NK-92 (cell line): ENCODE data around the gene CTSK.
"Not testable (repeated sequence)": the region's sequence is repeated elsewhere in the genome, so short reads cannot be mapped to it uniquely, and the experiment has no call there.

Experiments used
- DNase-seq: peaks from one replicate; lab custom pipeline; 2025; ENCODE audit not compliant: unreplicated experiment; lab: John Stamatoyannopoulos, UW

Gene CTSK

DNA sequence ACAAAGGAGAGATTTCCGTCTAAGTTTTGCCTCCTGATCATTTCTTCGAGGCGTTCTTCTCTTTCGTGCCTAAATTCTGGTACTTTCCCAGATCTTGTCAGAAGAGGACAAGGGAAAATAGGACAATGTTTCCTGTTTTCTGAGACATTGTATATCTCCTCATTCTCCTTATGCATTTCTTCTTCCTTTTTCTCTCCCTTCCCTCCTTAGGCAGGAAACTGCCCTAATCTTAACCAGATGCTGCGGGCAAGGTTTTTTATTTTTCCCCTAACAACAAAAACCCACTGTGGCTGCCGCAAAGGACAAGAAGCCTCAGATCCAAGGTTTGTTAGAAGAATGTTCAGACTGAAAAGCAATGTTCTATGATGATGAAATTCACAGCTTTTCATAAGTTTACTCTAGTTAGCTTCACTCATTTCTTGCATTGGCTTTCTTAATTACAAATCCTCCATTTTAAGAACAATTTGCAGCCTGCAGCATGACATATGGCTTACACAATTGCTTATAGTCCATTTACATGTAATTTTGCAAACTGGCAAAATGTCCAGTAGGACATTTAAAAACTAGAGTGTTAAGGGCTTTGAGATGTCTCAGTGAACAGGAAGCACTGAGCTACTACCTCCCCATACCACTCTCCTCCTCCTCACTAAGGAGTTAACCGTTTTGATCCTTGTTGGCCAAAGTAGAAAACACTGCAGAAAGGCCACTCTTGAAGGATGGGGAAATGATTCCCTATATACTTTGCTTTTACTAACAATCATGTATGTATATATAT lies 624 bp downstream of the CTSK start:
- DNase-seq, result no peak

DNA sequence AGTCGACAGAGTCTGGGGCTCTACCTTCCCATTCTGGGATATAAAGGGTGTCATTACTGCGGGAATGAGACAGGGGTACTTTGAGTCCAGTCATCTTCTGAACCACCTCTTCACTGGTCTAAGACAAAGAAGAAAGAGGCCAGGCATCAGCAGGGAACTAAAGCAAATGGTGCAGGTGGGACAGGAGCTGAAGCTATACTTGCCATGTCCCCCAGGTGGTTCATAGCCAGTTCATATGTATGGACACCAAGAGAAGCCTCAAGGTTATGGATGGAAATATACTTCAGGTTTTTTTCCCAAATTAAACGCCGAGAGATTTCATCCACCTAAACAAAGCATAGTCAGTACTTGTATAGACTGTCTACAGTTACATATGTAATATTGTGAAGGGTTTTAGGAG lies 2.2 kb downstream of the CTSK start:
- no peak for DNase-seq

DNA sequence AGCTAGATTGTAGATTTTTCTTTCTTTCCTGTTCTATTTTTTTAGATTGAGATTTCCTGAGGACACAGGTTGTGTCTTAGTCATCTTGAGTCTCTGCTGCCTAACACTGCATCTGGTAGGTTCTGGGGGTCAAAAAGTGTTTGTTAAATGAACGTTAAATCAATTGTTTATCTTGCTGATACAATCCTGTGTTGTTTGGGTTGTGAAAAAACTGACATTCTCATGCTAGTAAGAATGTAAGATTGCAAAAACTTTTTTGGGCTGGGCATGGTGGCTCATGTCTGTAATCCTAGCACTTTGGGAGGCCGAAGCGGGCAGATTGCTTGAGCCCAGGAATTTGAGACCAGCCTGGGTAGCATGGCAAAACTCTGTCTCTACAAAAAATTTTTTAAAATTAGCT lies 3.4 kb downstream of the CTSK start:
- DNase-seq, result no peak

DNA sequence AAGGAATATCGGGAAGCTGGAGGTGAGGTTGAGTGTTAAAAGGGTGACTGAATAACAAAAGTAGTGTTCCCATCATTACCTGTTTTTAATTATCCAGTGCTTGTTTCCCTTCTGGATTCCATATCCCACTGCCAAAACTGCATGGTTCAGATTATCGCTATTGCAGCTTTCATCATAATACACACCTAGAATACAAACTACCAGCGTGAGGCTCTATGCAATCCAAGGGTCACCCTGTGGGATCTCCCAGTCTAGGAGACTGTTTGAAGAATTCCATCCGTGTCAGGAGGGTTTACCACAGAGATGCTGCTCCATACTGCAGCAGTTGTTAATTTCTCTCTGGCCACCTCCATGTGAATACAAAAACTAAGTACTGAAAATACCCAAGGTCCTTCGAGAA lies 9.0 kb downstream of the CTSK start:
- no peak for DNase-seq

DNA sequence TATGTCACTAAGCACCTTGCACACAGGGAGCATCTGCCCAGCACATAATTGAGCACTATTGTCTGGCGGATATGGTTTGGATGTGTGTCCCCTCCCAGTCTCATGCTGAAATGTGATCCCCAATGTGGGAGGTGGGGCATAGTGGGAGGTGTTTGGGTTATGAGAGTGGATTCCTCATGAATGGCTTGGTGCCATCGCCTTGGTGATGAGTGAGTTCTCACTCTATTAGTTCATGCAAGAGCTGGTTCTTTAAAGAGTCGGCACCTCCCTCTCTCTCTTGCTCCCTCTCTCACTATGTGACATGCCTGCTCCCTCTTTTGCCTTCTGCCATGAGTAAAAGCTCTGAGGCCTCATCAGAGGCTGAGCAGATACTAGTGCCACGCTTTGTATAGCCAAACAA lies 9.5 kb downstream of the CTSK start:
- no peak for DNase-seq

DNA sequence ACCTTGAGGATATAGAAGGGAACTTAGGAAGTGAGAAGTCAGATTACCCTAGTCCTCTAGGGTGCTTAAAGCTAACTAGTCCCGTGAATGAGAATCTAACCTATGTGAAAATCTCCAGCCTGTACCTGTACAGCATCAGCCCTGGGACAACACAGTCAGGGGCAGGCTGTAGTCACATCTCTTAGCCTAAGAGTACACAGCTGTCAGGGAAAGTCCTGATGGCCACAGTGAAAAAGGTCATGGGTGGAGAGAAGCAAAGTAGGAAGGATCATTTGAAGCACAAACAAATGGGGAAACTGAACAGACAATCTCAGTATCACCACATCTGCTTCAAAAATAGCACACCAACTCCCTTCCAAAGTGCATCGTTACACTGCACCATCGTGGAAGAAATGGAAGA lies 11.7 kb downstream of the CTSK start:
- no peak for DNase-seq

DNA sequence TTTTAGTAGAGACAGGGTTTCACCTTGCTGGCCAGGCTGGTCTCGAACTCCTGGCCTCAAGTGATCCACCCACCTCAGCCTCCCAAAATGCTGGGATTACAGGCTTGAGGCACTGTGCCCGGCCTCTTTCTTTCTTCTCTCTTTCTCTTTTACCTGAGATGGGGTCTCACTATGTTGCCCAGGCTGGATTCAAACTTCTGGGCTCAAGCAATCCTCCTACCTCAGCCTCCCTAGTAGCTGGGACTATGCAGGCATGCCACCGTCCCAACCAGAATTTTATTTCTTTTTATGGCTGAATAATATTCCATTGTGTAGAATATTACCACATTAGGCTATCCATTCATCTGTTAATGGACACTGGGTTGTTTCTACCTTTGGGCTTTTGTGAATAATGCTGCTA lies 14.3 kb downstream of the CTSK start:
- not testable (repeated sequence) for DNase-seq

DNA sequence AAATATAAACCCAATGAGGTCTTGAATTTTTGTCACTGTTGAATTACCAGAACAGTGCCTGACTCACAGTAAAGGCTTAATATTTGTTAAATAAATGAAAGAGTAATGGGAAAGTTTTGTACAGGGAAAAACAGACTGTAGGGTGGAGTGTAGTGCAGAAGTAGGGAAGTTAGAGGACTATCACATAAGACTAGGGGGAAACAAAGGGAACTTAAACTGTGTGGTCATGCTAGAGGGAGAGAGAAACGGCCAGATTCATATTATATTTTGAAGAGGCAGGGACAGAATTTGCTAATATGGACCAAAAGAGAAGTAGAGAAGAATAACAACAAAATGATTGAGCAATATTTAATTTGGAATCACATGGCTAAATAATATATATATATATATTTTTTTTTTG lies 14.8 kb downstream of the CTSK start:
- no peak for DNase-seq

DNA sequence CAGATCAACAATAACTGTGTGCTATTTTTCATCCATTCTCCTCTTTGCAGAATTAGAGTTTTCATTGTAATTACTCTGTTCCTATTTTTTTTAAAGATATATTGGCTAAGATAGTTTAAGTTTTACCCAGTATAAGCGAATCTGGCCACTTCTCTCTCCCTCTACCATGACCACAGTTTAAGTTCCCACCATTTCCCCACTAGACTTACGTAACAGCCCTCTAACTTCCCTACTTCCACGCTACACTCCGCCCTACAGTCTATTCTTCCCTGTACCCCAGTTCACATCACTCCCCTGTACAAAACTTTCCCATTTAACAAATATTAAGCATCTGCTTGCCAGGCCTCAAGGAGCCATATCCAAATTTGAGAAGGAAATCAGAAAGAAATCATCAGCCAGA lies 16.5 kb downstream of the CTSK start:
- no peak for DNase-seq

DNA sequence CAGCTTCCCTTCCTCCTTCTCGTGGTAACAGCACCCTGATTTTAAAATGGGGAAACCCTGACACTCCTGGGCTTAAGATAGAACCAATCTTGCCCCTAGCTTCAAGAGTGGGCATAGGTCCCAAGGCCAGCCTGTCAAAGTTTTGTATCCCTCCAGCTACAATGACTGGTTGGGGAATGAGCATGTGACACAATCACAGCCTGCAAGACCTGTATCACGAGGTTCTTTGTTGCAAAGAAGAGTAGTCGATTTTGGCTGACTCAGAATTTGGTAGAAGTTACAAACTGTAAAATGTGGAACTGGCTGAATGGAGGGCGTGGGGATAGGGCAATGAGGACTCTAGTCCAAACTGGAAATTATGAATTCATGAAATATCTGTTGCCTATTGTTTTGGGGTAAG lies 18.7 kb downstream of the CTSK start:
- DNase-seq, result no peak

DNA sequence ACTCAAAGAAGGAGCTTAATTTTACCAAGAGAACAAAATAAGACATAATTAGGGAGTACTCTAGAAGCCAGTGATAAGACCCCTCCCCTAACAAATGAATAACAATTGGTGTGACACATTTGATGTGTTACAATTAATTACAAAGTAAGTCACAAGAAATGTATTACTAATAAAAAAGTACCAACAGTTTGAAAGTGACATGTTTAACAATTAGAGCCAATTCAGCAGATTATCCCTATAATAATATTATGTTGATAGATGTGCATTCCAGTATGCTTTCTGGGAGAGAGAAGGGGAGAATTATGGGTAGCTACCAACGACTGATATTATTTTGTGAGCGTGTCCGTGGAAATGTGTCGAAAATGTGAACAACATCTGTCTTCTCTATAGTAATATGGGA lies 19.1 kb downstream of the CTSK start:
- no peak for DNase-seq

DNA sequence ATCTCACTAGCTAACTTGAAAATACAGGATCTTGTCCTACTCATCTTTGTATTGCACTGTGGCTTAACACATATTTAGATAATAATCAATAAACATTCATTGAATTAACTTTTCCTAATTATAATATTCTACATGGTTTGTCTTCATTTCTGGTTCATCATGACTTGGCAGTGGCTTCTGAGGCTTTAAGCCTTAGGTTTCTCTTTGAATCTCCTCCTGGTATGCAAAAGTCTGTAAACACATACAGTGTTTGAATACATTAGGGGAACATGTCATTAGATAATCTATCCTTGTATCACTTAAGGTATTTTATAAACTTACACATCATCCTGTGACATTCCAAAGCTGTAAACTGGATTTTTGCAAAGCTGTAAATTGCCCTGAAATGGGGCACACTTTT lies 20.6 kb downstream of the CTSK start:
- no peak for DNase-seq

DNA sequence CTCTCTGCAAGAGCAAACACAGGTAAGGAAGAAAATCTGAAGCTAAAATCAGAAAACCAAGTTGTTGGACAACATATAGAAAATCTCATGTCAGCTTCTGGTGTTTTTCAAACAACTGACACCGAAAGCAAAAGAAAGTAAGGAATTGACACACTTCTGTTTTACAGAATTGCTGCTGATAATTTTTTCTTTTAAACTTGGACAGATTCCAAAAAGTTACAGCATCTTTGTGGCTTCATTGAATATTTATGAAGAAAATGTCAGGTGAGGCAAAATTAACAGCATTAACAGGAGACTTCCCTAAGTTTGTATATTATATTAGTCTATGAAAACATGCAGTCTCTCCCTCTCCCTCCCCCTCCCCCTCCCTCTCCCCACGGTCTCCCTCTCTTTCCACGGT lies 27.6 kb downstream of the CTSK start:
- DNase-seq, result no peak

DNA sequence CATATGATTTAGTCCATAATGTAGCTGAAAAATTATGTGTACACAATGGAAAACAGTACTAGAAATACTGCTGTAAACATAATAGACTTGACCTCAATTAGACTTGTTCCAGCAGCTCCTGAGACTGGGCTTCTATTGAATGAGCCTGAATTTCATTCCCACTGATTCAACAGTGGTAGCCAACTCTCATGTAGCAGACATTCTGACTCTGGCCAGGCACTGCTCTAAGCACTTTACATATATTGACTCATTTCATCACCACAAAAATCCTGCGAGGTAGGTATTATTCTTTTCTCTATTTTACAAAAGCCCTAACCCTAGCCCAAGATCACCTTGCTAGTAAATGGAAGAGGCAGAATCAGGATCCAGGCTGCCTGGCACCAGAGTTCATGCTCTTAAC lies 29.7 kb downstream of the CTSK start:
- no peak for DNase-seq

DNA sequence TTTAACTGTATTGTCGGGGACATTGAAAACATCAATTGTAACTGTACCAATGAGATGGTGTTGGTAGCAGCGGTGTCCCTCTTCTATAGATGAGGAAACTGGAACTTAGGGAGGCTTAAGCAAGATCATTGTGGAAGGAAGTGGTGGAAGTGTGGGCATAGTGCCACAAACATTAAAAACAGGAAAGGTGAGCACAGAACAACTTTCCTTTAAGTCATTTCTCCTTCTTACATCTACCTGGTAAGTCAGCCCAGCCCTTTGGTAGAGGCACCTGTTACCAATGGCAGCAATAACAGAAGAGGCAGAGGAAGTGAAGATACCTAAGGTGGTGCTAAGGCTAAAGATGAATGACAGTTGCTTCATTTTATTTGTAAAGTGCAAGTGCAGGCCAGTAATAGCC lies 30.5 kb downstream of the CTSK start:
- DNase-seq, result no peak

DNA sequence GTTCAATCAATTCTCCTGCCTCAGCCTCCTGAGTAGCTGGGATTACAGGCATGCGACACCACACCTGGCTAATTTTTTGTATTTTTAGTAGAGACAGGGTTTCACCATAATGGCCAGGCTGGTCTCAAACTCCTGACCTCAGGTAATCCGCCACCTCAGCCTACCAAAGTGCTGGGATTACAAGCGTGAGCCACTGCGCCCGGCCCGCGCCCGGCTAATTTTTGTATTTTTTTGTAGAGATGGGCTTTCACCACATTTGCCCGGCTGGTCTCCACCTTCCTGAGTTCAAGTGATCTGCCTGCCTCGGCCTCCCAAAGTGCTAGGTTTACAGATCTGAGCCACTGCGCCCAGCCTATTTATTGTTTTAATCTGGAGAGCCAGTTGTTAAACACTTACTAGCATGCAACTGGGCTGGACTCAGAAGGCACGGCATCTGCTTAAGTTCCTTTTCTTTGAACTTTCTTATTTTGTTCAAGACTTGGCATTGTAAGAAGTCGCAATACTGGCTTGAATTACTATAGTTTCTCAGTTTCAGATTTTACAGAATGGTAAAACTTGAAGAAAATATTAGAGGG lies 32.0 kb downstream of the CTSK start:
- not testable (repeated sequence) for DNase-seq

DNA sequence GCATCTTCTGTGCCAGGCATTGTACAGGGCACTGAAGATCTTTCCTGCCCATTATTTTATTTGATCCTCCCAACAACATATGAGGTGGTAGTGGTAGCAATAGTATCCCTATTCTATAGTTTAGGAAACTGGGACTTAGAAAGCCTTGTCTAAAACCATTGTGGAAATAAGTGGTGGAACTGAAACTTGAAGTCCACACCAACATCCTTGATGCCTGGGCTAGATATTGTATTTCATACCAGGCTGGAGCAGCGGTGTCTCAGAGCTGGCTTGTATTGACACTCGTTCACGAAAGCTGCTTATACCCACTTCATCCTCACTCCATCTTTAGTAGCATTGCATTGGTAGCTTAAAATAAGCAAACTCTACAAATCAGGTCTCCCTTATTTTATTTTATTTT lies 32.8 kb downstream of the CTSK start:
- DNase-seq, result no peak

DNA sequence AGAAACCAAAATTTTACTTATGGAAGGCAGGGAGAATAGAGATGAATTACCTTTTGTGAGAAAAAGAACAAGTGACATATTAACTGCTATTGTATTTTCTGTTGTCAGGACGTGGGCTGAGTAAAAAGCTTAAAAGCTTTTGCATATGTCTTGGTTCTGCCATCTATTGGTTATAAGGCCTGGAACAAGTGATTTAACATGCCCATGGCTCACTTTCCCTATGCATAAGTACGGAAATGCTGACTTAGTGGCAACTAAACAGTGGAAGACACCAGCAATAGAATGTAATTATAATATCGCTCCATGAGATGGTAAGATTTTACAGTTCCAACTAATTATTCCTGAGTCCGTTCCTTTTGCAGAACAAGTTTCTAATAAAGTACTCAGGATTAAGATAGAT lies 35.7 kb downstream of the CTSK start:
- no peak for DNase-seq

DNA sequence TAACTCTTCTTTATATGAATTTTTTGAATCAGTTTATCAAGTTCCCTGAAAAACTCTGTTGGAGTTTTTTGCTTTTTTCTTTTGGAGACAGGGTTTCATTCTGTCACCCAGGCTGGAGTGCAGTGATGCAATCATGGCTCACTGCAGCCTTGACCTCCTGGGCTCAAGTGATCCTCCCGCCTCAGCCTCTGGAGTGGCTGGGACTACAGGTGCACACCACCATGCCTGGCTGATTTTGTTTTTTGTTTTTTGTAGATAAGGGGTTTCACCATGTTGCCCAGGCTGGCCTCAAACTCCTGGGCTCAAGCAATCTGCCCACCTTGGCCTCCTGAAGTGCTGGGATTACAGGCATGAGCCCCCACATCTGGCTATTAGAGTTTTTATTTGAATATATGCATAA lies 40.4 kb downstream of the CTSK start:
- DNase-seq, result not testable (repeated sequence)

DNA sequence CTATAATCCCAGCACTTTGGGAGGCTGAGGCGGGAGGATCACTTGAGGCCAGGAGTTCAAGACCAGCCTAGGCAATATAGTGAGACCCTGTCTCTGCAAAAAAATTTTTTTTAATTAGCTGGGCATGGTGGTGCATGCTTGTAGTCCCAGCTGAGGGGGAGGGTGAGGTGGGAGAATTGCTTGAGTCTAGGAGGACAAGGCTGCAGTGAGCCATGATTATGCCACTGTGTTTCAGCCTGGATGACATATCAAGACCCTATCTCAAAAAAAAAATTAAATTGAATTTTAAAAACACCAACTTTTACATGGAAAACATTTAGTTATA lies 42.1 kb downstream of the CTSK start:
- not testable (repeated sequence) for DNase-seq

DNA sequence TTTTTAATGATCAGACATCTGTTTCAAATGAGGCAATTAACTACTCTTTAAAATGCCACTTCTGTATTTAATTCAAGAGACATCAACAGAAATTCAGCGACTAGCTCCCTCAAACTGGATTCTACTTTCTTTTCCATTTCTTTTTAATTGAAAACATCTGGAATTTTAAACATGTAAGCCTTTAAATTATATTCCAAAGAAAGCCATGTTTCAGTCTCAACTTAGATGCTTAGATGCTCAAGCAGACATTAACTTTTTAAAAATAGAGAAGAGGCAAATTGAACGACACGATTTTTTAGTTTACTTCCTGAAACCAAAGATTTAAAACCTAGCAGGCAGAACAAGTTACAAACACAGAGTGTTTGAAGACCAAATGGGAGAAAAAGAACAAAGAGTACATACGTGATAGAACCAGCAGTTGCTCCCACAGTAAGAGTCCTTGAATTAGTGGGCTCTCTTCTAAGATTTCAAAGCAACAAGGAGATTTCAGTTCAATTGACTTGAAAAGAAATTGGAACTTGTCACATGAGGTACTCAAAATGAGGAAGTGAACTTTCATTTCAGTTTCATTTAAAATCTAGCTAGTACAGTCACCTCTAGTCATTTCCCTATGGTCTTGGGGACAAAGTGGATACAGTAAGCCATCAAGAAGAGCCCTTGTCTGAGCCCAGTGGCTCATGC lies 42.6 kb downstream of the CTSK start, which contains the start of gene CTSS:
Gene CTSS, minus strand, starts transcription at position 483 of the 681 bp plus-strand sequence. CDS start 1,015 bp downstream, outside the sequence.
- no peak for DNase-seq

DNA sequence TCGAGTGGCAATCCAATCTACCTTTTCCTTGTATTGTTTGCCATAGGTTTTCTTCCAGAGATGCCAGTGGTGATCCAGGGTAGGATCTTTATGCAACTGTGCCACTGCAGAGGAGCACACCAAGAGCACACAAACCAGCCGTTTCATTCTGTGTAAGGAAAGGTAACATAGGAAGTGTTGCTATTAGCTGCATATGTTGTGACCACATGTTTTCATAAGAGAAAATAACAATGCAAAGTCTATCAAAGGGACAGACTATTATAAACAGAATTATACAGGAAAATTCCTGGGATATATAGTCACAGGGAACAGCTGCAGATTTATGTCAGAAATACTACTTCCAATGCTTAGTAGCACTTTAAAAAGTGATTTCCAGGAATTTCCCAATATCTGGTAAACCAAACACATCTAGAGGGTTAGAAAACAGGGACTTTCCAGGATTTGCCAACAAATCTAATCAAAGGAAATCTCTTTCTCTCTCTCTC lies 43.4 kb downstream of the CTSK start:
- DNase-seq, result no peak
